Activated naive CD8-positive, alpha-beta T cell (primary cell): Measurements from ENCODE around the gene VEGFB.

Experiments
- H3K27ac Mint-ChIP-seq: one replicate; pipeline ENCODE4 v1.8.0; 2021; ENCODE audit warnings: mixed read lengths
- H3K27me3 Mint-ChIP-seq: one replicate; pipeline ENCODE4 v1.8.0; 2021; ENCODE audit warnings: mixed read lengths
- H3K36me3 Mint-ChIP-seq: one replicate; pipeline ENCODE4 v1.8.0; 2021; ENCODE audit warnings: mixed read lengths
- H3K4me1 Mint-ChIP-seq: one replicate; pipeline ENCODE4 v1.8.0; 2021; ENCODE audit warnings: low read depth, mixed read lengths
- H3K4me3 Mint-ChIP-seq: one replicate; pipeline ENCODE4 v1.8.0; 2021; ENCODE audit warnings: mild to moderate bottlenecking, mixed read lengths
- H3K9me3 Mint-ChIP-seq: one replicate; pipeline ENCODE4 v1.8.0; 2021; ENCODE audit warnings: low read depth, mixed read lengths

Gene VEGFB

DNA sequence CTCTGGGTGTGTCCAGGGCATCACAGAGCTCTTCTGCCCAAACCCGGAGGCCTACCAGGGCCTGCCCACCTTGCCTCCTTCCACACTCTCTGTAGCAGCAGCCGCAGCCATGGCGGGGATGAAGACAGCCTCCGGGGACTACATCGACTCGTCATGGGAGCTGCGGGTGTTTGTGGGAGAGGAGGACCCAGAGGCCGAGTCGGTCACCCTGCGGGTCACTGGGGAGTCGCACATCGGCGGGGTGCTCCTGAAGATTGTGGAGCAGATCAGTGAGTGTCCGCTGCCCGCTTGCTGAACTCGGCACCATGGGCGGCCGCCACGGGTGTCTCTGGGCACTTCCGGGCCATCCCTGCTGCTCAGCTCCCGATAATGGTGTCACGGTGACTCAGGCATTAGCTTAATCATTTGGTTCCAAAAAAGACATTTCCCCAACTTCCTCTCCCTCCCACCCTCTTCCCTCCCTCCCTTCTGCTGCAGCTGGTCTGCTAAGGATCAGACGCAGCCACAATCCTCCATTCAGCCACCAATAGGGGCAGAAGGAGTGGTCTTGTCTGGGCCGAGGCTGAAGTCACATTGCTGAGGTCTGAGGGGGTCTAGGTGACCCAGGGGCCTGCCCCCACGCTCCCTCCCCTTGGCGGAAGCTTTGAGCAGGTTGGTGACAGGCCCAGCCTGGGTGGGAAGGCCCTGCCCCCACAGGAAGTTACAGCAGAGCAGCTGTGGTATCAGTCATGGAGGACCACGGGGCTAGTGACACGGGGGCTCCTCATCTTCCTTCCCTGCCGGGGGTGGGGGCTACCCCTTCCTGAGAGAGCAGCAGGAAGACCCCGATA, 26.9 kb upstream of the VEGFB start:
- peak overlapping the region; percentile 93 for H3K4me3 Mint-ChIP-seq
- H3K9me3 Mint-ChIP-seq = no peaks in the 10 kb centered on the region
- no peaks in the 10 kb centered on the region for H3K27me3 Mint-ChIP-seq
- H3K4me1 Mint-ChIP-seq = peaks cover 36% of the 10 kb centered on the region
- peaks cover 3% of the 10 kb centered on the region for H3K36me3 Mint-ChIP-seq
- peak overlapping the region; percentile 96 for H3K27ac Mint-ChIP-seq

DNA sequence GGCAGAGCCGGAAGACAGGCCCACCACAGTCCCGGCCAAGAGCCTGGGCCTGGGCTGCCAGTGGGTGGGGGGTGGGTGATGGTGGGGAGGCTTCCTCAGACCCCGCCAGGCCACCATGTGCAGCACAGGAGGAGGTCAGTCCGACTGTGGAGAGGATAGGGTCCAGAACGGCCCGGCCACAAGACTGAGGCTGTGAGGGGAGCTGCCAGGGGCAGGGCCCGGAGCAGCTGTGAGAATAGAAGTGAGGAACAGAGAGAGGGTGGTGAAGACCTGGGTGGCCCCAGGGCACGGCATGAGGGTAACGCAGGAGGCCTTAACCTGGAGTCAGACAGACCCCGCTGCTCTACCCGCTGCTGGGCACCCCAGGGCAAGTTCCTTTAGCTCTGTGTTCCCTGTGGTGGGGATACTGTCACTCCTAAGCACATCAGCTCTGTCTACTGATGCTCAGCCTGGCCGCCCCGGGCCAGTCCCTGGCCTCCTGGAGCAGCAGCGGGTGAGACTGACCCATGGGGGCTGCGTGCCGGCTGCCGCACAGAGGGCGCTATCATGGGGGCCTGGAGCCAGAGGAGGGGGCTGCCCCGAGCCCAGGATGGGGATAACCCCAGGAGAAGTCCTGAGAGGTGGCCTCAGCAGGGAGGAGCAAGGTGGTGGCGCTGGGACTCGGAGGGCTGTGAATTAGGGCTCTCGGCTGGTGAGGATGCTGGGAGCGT, 26.1 kb upstream of the VEGFB start:
- Mint-ChIP-seq H3K4me3 (peak overlapping the region; percentile 93), H3K9me3 (no peaks in the 10 kb centered on the region), H3K4me1 (peaks cover 37% of the 10 kb centered on the region), H3K27ac (peak overlapping the region; percentile 96), H3K27me3 (no peaks in the 10 kb centered on the region), H3K36me3 (peaks cover 3% of the 10 kb centered on the region)

DNA sequence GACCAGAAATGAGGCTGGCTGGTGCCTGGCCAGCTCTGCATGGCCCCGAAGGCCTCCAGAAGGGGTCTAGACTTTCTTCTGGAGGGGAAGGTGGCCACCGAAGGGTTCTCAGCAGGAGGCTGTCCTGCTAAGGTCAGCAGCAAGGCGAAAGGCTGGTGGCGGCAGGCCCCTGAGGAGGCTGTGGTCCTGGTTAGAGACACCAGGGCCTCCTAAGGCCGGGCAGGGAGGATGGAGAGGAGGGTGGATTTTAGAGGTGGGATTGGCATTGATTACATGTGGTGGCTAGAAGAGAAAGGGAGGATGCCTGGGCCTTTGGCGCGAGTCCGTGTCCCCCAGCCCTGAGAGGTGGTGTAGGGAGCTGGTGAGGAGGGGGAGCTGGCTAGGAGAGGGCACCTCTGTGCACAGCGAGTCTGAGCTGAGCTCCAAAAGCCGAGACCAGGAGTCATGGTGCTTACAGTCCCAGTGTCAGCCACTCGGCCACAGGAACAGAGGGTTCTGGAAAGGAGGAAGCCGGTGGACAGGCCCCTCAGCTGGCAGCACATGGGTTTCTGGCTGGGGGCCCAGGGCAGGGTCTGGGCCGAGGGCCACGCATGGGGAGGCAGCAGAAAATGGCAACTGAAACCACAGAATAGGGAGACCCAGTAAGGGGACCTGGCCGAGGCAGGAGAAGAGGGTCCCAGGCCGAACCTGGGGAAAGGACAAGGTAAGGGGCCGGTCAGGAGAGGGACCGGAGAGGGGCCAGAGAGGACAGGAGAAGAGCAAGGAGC, 25.4 kb upstream of the VEGFB start:
- H3K9me3 Mint-ChIP-seq = no peaks in the 10 kb centered on the region
- peak overlapping the region; percentile 93 for H3K4me3 Mint-ChIP-seq
- peaks cover 34% of the 10 kb centered on the region for H3K4me1 Mint-ChIP-seq

DNA sequence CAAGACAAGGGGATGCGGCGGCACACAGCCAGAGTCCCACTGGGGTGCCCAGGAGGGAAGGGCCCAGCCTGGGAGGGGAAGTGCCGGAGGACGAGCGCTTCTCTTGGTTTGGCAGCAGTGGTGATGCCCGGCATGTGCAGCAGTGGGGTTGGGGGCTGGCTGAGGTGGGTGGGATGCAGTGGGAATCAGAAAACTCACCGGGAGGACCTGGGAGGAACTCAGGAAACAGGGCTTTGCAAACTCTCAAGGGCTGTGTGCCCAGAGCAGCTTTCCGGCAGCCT, 24.9 kb upstream of the VEGFB start:
- H3K36me3 Mint-ChIP-seq = peaks cover 4% of the 10 kb centered on the region
- H3K9me3 Mint-ChIP-seq = no peaks in the 10 kb centered on the region
- H3K27ac Mint-ChIP-seq = peak overlapping the region; percentile 81
- peaks cover 29% of the 10 kb centered on the region for H3K4me1 Mint-ChIP-seq
- H3K27me3 Mint-ChIP-seq = no peaks in the 10 kb centered on the region
- no peak overlapping the region for H3K4me3 Mint-ChIP-seq

More for the DNA sequence above, 25.4 kb upstream of the VEGFB start:
- H3K27ac Mint-ChIP-seq = peak overlapping the region; percentile 81
- peaks cover 4% of the 10 kb centered on the region for H3K36me3 Mint-ChIP-seq
- no peaks in the 10 kb centered on the region for H3K27me3 Mint-ChIP-seq

DNA sequence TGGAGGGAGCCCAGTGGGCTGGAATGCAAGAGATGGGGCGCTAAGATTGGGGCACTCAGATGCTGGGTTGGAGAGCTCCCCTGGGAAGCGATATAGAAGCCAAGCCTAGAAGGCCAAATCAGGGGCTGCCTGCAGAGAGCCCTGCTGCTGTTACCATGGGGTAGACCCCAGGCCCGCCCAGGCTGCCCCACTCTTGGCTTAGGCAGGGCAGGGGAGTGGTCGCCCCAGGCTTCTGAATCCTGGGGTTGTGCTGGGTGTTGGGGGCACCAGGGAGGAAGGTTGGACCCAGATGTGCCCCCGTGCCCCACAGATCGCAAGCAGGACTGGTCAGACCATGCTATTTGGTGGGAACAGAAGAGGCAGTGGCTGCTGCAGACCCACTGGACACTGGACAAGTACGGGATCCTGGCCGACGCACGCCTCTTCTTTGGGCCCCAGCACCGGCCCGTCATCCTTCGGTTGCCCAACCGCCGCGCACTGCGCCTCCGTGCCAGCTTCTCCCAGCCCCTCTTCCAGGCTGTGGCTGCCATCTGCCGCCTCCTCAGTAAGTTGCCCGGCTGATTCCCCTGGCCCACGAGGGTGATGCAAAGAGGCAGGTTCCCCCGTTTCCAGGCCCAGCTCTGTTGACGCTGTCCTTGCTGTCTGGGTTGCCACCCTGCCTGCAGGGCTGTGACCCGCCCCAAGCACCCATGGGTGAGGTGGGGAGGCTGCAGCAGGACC, 23.9 kb upstream of the VEGFB start:
- Mint-ChIP-seq H3K27ac (peak overlapping the region; percentile 46), H3K9me3 (no peaks in the 10 kb centered on the region), H3K4me3 (no peak overlapping the region), H3K4me1 (peaks cover 31% of the 10 kb centered on the region), H3K27me3 (no peaks in the 10 kb centered on the region), H3K36me3 (peaks cover 2% of the 10 kb centered on the region)

DNA sequence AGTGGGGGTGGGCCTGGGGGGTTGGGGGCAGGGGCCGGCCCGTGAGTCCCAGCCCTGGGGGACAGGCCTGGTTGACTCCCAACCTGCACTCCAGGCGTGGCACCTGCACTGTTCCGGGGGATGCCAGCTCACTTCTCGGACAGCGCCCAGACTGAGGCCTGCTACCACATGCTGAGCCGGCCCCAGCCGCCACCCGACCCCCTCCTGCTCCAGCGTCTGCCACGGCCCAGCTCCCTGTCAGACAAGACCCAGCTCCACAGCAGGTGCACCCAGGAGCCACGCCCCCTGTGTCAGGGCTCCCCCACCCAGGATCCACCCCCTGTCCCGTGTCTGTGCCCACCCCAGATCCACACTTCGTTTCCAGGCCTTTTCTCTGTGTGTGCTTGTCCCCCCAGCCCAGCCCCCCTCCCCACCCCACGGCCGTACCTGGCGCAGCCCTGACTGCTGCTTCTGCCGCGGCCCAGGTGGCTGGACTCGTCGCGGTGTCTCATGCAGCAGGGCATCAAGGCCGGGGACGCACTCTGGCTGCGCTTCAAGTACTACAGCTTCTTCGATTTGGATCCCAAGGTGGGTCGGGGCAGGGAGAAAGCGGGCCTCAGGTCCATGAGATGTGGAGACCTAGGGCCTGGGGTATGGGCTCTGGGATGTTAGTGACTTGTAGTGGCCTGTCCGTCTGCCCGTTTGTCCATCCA, 23.1 kb upstream of the VEGFB start:
- no peak overlapping the region for H3K27ac Mint-ChIP-seq
- H3K4me3 Mint-ChIP-seq = no peak overlapping the region
- H3K36me3 Mint-ChIP-seq = peaks cover 2% of the 10 kb centered on the region
- H3K27me3 Mint-ChIP-seq = no peaks in the 10 kb centered on the region
- H3K4me1 Mint-ChIP-seq = peaks cover 23% of the 10 kb centered on the region
- no peaks in the 10 kb centered on the region for H3K9me3 Mint-ChIP-seq

DNA sequence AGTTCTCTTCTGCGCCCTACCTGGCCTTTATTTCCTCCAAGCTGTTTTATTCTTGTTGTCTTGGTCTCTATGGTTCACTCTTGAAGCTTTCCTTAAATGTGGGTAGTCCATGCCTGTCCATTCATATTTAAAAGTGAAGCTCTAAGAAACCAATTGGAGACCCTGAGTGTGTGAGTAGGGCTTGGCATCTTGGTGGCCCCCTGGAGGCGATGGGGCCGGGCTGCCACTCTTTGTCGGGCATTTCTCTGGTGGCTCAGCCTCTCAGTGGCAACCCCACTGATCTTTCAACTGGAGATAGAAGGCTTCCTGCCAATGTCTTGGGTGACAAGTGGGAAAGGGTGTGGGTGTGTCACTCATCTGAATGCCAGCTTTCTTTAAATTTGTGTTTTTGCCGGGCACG, 17.5 kb upstream of the VEGFB start:
- Mint-ChIP-seq H3K4me1 (peaks cover 18% of the 10 kb centered on the region), H3K27ac (no peak overlapping the region), H3K36me3 (peaks cover 2% of the 10 kb centered on the region)

DNA sequence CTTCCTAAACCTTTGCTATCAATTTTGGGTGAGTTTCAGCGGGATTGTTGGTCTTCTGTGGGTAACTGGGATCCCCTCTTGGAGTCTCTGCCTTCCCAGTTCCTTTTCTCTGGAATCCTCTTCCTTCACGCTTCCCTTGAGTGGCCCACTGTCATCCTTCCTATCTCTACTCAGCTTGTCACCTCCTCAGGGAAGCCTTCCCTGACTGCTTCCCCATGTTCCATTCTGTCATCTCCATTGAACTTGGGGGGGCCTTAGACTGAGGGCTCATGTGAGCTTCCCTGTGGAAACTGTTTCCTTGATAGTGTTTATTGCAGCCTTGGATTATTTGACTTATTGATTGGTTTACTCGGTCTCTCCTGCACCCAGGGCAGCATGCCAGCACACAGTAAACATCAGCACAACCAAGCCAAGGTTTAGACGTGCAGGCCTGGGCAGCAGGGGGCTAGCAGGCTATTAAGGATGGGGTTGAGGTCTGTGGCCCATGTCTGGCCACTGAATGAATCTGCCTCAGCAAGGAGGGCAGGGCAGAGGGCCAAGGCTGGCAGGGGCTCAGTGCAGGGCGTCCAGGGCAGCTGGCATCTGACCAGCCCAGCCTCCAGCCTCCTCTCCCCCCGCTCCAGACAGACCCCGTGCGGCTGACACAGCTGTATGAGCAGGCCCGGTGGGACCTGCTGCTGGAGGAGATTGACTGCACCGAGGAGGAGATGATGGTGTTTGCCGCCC, 15.6 kb upstream of the VEGFB start:
- Mint-ChIP-seq H3K4me3 (no peak overlapping the region), H3K9me3 (no peaks in the 10 kb centered on the region), H3K4me1 (peaks cover 11% of the 10 kb centered on the region), H3K27ac (peak overlapping the region; percentile 41), H3K27me3 (no peaks in the 10 kb centered on the region), H3K36me3 (peaks cover 2% of the 10 kb centered on the region)

More for the DNA sequence above, 17.5 kb upstream of the VEGFB start:
- H3K27me3 Mint-ChIP-seq = no peaks in the 10 kb centered on the region
- no peak overlapping the region for H3K4me3 Mint-ChIP-seq
- no peaks in the 10 kb centered on the region for H3K9me3 Mint-ChIP-seq

DNA sequence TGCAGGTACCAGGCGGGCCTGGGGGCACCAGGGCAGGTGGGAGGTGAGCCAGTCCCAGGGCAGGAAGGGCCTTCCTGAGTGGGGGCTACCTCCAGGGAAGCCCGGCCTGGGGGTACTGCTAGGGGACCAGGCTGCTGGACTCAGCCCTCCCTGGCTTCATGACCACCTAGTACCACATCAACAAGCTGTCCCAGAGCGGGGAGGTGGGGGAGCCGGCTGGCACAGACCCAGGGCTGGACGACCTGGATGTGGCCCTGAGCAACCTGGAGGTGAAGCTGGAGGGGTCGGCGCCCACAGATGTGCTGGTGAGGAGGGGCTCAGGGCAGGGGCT, 15.1 kb upstream of the VEGFB start:
- Mint-ChIP-seq H3K9me3 (no peaks in the 10 kb centered on the region), H3K27me3 (no peaks in the 10 kb centered on the region), H3K4me1 (peaks cover 8% of the 10 kb centered on the region), H3K4me3 (no peak overlapping the region), H3K27ac (no peak overlapping the region), H3K36me3 (no peaks in the 10 kb centered on the region)

DNA sequence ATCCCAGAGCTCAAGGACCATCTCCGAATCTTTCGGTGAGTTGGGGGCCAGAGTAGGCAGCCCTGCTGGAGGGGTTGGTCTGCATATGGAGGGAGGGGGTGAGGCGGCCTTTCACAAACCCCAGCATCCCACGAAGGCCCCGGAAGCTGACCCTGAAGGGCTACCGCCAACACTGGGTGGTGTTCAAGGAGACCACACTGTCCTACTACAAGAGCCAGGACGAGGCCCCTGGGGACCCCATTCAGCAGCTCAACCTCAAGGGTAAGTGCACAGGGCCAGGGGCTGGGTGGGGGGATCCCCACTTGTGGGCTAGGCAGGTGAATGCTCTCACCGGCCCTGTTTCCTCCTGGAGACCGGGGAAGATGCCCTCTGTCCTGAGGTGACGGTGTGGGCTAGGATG, 14.6 kb upstream of the VEGFB start:
- Mint-ChIP-seq H3K4me3 (no peak overlapping the region), H3K9me3 (no peaks in the 10 kb centered on the region), H3K4me1 (peaks cover 8% of the 10 kb centered on the region), H3K36me3 (no peaks in the 10 kb centered on the region), H3K27me3 (no peaks in the 10 kb centered on the region), H3K27ac (no peak overlapping the region)

DNA sequence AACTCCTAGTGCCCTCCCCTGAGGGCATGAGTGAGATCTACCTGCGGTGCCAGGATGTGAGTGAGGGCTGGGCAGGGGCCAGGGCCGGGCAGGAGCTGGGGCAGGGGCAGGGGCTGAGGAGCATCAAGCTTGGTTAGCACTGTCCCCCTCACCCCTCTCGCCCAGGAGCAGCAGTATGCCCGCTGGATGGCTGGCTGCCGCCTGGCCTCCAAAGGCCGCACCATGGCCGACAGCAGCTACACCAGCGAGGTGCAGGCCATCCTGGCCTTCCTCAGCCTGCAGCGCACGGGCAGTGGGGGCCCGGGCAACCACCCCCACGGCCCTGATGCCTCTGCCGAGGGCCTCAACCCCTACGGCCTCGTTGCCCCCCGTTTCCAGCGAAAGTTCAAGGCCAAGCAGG, 14.1 kb upstream of the VEGFB start:
- no peaks in the 10 kb centered on the region for H3K27me3 Mint-ChIP-seq
- no peak overlapping the region for H3K27ac Mint-ChIP-seq
- H3K9me3 Mint-ChIP-seq = no peaks in the 10 kb centered on the region
- peaks cover 7% of the 10 kb centered on the region for H3K4me1 Mint-ChIP-seq
- H3K36me3 Mint-ChIP-seq = no peaks in the 10 kb centered on the region
- no peak overlapping the region for H3K4me3 Mint-ChIP-seq

DNA sequence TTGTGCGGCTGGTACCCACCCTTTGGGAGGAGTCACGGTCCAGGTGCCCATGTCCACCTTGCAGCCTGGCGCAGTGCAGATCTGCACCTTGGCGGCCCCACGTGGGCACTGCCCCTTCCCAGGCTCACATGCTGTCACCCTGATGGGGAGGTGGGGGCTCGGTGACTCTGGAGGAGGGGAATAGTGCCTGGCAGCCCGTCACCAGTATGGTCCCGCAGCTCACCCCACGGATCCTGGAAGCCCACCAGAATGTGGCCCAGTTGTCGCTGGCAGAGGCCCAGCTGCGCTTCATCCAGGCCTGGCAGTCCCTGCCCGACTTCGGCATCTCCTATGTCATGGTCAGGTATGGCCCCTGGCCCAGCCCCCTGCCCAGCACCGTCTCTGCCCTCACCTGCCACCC, 13.6 kb upstream of the VEGFB start:
- H3K4me3 Mint-ChIP-seq = no peak overlapping the region
- no peaks in the 10 kb centered on the region for H3K27me3 Mint-ChIP-seq
- H3K9me3 Mint-ChIP-seq = no peaks in the 10 kb centered on the region
- H3K27ac Mint-ChIP-seq = no peak overlapping the region
- peaks cover 6% of the 10 kb centered on the region for H3K4me1 Mint-ChIP-seq
- H3K36me3 Mint-ChIP-seq = no peaks in the 10 kb centered on the region

DNA sequence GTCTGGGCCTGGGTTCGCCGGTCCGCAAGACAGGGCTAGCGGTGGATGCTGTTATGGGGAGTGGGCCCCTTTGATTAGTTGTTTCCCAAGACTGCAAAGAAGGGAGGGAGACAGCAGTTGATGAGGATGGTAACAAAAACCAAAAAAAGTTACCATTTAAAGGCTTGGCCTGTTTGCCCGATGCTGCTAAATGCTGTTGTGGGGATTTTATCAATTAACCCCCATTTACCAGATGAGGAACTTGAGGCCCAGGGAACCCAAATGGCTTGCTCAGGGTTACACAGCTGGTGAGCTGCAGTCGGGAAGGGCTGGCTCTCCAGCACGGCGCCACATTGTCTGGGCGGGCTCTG, 11.8 kb upstream of the VEGFB start:
- H3K27me3 Mint-ChIP-seq = no peaks in the 10 kb centered on the region
- H3K4me3 Mint-ChIP-seq = no peak overlapping the region
- H3K4me1 Mint-ChIP-seq = peaks cover 9% of the 10 kb centered on the region
- H3K27ac Mint-ChIP-seq = no peak overlapping the region
- no peaks in the 10 kb centered on the region for H3K9me3 Mint-ChIP-seq
- H3K36me3 Mint-ChIP-seq = no peaks in the 10 kb centered on the region
